ENCODE measurements around the gene CLASRP.

DNA sequence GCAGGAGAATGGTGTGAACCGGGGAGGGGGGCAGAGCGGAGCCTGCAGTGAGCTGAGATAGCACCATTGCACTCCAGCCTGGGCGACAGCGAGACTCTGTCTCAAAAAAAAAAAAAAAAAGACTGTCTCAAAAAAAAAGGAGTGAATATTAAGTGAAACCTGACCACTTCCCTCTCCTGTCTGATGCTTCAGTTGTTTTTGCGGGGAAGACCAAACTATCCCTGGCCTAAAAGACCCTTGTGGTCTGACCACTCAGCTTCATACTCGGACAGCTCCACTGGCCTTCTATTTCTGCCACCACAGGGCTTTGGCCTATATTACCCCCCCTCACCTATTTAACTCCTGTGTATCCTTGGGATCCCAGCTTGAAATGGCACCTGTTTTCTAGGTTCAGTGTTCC, 2.3 kb downstream of the CLASRP start:
- TF ChIP-seq CTCF (conservative IDR thresholded peaks at IDR 0.05; ENCODE audit: low read depth, low read length): no peak
- no peak for TF ChIP-seq EZH2 (IDR thresholded peaks at IDR 0.05; ENCODE audit: low read length, unreplicated experiment)
- TF ChIP-seq EZH2phosphoT487 (IDR thresholded peaks at IDR 0.05; ENCODE audit: borderline replicate concordance, low read length): no peak

All from PC-3 (cell line).